Body of pancreas (tissue), 4 donors: ENCODE measurements around the gene FGF8. TPM values are rescaled to one million over a fixed set of nuclear protein-coding genes. Genes with fewer than 3 reads are reported as not detected.

Experiments
- ATAC-seq: fragments of 150-250 bp; one replicate; pipeline ENCODE4 v1.9.1; 2016
- DNase-seq, 4 donors: peaks; one replicate each; pipeline ENCODE4 v3.0.0-alpha.2; 2019
- H3K27ac ChIP-seq, 4 donors: fragments of 200-600 bp; sonication (generic); 1 replicate in 3 of 4; 2 replicates in 1 of 4; pipeline versions ENCODE4 v1.5.1 to v1.6.1; 2016 to 2019; ENCODE audit warnings: mild to moderate bottlenecking in 1 of 4, mixed read lengths in 1 of 4, moderate library complexity in 1 of 4
- H3K27me3 ChIP-seq, 2 donors: fragments of 200-600 bp; sonication (generic); one replicate each; pipeline ENCODE4 v1.6.0; 2016; ENCODE audit warnings: mild to moderate bottlenecking in 1 of 2
- H3K36me3 ChIP-seq, 2 donors: fragments of 200-600 bp; sonication (generic); replicated peaks in 1 of 2; 2 replicates each; pipeline ENCODE4 v1.5.1; 2016; ENCODE audit warnings: low read depth in 2 of 2; ENCODE audit not compliant: insufficient read depth in 1 of 2
- H3K4me1 ChIP-seq: fragments of 200-600 bp; sonication (generic); one replicate; pipeline ENCODE4 v1.6.0; 2016
- H3K4me3 ChIP-seq, 2 donors: fragments of 200-600 bp; sonication (generic); 1 replicate in 1 of 2; 2 replicates in 1 of 2; pipeline ENCODE4 v1.5.1; 2016 to 2019
- H3K9me3 ChIP-seq, 3 donors: fragments of 200-600 bp; sonication (generic); 1 replicate in 2 of 3; 2 replicates in 1 of 3; pipeline ENCODE4 v1.5.1; 2016
- POLR2A ChIP-seq, 3 donors: fragments of 450-650 bp; IDR thresholded peaks; one replicate each; pipeline ENCODE4 v1.6.1; 2016; ENCODE audit warnings: antibody characterized with exemption in 3 of 3, mild to moderate bottlenecking in 2 of 3
- WGBS, 2 donors: methylation state at CpG; one replicate each; pipeline ENCODE4 v1.1.5; 2017; 5-methylcytosine and 5-hydroxymethylcytosine counted together
- intact Hi-C: fragments of 100-400 bp; cut with DNase I; formaldehyde crosslinking; loops from one replicate; pipeline ENCODE4 v1.15.1; 2023
- total RNA-seq, 2 donors: library from RNA; depleted of rRNA; stranded (reverse); fragments of >200 nt; gene quantifications; one replicate each; pipeline ENCODE4 v1.1.0, GENCODE V29; 2016
- TF ChIP-seq, protein P1 (sequence below), 7 experiments: fragments of 450-650 bp in 4 of 7; fragments of 200-600 bp in 3 of 7; sonication (generic) in 3 of 7; IDR thresholded peaks; one replicate each; pipeline ENCODE4 v1.5.1; 2016 to 2019; ENCODE audit warnings: antibody characterized with exemption in 7 of 7

FGF8 gene
- total RNA-seq, 2 donors from 2014 or later: not detected

DNA sequence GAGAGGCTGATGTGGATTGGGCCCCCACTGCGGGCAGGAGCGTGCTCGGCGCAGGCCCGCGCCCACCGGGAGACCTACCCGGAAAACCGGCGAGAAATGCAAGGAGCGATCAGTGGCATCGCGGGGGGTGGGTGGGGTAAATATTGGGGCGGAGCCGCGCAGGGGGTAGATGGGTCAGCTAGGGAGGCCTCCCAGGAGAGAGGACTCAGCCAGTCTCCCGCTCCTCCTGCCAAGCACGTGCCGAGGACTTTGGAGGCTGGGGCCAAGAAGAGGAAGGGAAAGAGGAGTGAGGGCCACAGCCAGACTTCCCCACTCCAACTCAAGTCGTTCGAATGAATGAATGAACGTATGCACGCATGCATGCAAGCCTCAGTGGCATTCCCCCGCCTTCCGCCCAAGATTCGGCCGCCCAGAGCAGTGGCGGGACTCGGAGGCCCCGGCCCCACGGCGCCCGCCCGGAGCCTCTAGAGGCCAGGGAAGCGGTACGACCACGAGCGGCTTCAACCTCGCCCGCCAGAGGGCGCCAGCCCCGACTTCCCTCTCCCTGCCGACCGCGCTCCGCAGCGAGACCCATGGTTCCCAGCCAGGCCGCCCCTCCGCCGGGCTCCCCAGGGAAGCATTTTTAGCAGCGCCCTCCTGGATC lies 3.8 kb upstream of the FGF8 start:
- Histone ChIP-seq H3K4me3 (peak overlapping the region in 1 of 2 donors; percentile 14), H3K4me1 (peaks cover 63% of the 10 kb centered on the region), H3K36me3 (no peaks in the 10 kb centered on the region), H3K27me3 (peaks cover 0 to 21% of the 10 kb centered on the region in 2 donors), H3K27ac (no peak overlapping the region), H3K9me3 (no peaks in the 10 kb centered on the region)
- intact Hi-C loops: loop anchor here (10.0 kb wide), 2 partner anchors 175 to 565 kb away; no protein-coding TSS in a partner anchor
- TF ChIP-seq, protein P1, sequence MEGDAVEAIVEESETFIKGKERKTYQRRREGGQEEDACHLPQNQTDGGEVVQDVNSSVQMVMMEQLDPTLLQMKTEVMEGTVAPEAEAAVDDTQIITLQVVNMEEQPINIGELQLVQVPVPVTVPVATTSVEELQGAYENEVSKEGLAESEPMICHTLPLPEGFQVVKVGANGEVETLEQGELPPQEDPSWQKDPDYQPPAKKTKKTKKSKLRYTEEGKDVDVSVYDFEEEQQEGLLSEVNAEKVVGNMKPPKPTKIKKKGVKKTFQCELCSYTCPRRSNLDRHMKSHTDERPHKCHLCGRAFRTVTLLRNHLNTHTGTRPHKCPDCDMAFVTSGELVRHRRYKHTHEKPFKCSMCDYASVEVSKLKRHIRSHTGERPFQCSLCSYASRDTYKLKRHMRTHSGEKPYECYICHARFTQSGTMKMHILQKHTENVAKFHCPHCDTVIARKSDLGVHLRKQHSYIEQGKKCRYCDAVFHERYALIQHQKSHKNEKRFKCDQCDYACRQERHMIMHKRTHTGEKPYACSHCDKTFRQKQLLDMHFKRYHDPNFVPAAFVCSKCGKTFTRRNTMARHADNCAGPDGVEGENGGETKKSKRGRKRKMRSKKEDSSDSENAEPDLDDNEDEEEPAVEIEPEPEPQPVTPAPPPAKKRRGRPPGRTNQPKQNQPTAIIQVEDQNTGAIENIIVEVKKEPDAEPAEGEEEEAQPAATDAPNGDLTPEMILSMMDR (IDR thresholded peaks at IDR 0.05): peak; percentile 75 to 93 (median 82)
- TF ChIP-seq POLR2A (IDR thresholded peaks at IDR 0.05): no peak
- 2% methylated on average over 23 to 49 of the region's 51 CpGs for WGBS, 2 donors
- ATAC-seq (peak; percentile 68), DNase-seq (peak; percentile 80 to 86 (median 83))

DNA sequence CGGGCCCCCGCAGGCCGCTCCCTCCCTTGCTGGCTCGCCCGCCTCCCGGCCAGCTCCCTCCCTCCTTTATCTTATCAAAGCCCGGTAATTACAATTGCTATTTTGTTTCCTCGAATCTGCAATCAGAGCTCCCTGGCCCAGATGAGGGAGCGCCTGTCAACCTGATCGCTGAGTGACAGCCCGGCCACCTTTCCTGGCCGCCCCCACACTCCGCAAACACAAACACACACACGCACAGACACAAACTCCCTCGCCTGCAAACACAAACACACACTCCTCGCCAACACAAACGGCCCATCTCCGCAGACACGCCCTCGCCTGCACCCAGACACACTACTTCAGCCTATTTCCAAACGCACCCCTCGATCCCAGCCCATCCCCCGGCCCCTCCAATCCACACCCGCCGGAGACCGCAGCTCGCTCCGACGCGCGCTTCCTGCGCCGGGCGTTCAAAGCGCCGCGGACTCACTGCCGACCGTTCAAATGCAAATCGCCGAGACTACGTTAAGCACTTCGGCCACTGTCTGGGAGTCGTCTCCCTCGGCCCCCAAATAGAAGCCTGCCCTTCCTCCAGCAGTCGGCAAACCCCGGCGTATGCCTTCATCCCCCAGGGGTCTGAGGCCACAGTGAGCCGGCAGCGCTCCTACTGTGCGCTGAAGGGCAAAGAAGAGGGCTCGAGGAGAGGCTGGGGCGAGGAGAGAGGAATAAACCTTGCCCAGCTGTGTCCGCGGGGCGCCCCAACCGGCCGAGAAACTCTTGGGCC lies 3.0 kb upstream of the FGF8 start:
- peaks cover 0 to 26% of the 10 kb centered on the region in 2 donors for H3K27me3 ChIP-seq

DNA sequence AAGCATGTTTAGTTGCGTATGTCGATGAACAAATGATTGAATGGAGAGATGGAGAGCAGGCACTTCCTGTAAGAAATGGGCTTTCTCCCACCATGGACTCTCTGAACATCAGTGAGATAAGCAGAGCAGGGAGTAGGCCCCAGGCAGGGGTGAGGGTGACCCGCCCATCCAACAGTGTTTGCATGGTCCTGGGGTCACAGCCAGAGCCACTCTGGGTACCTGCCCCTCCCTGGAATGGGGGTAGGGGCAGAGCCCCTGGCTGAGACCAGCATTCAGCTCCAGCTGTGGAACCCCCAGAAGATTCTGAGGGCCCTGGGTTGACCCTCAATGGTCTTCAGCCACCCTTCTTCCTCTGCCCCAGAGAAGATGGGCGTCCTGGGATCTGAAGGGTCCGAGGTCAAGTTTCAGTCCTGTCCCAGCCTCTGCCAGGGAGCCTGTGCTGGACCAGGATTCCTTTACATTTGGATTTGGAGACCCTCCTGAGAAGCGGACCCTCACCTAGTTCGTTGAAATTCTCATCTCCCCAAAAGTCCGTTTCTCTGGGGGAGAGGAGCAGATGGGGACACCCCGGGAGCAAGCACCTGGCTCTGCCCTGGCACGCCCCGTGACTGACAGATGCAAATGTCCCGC lies 2.4 kb upstream of the FGF8 start:
- no peak overlapping the region for H3K27ac ChIP-seq
- peaks cover 69% of the 10 kb centered on the region for H3K4me1 ChIP-seq
- intact Hi-C loops: loop anchor here (10.0 kb wide), 2 partner anchors 173 to 563 kb away; no protein-coding TSS in a partner anchor
- no peak for TF ChIP-seq POLR2A (IDR thresholded peaks at IDR 0.05)
- TF ChIP-seq, protein P1 (IDR thresholded peaks at IDR 0.05): no peak
- H3K9me3 ChIP-seq: no peaks in the 10 kb centered on the region
- 37 to 47% methylated on average over 10 to 11 of the region's 12 CpGs for WGBS, 2 donors
- no peak for DNase-seq
- no peaks in the 10 kb centered on the region for H3K36me3 ChIP-seq
- no peak overlapping the region for H3K4me3 ChIP-seq
- no peak for ATAC-seq
- peaks cover 0 to 30% of the 10 kb centered on the region in 2 donors for H3K27me3 ChIP-seq

More for the DNA sequence above, 3.0 kb upstream of the FGF8 start:
- DNase-seq (peak; percentile 34 to 55 (median 42)), ATAC-seq (peak; percentile 39)
- Histone ChIP-seq H3K4me1 (peaks cover 67% of the 10 kb centered on the region), H3K9me3 (no peaks in the 10 kb centered on the region), H3K4me3 (peak overlapping the region in 1 of 2 donors; percentile 14), H3K36me3 (no peaks in the 10 kb centered on the region), H3K27ac (no peak overlapping the region)
- intact Hi-C loops: loop anchor here (10.0 kb wide), 2 partner anchors 174 to 564 kb away; no protein-coding TSS in a partner anchor
- TF ChIP-seq, protein P1 (IDR thresholded peaks at IDR 0.05): peak in 1 of 7 experiments; percentile 3
- TF ChIP-seq POLR2A (IDR thresholded peaks at IDR 0.05): no peak
- 2 to 5% methylated on average over 38 to 58 of the region's 58 CpGs for WGBS, 2 donors

DNA sequence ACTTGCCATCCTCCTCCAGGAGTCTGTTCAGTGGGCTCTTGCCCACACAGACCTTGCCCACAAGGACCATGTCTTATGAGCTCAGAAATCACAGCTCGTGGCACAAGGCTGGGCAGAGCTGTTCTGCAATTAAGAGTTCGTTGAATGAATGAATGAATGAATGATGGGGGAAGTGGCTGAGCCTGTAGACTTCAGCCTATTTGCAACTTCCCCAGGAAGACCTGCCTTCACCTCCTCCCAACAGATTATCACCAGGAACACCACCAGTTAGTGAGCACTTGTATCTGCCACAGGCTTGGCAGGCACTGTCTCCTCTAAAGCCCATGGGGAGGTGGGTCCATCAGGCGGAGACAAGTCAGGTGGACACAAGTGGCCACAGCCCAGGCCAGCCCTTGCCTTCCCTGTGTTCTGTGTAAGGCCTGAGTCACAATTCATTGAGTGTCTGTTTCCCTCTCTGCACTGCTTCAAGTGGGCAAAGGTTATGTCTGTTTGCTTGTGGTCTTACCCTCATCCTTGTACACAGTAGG lies 1.8 kb upstream of the FGF8 start:
- no peak for ATAC-seq
- no peak for TF ChIP-seq POLR2A (IDR thresholded peaks at IDR 0.05)
- TF ChIP-seq, protein P1 (IDR thresholded peaks at IDR 0.05): no peak
- Histone ChIP-seq H3K4me1 (peaks cover 68% of the 10 kb centered on the region), H3K36me3 (no peaks in the 10 kb centered on the region), H3K27me3 (peaks cover 0 to 36% of the 10 kb centered on the region in 2 donors), H3K27ac (no peak overlapping the region), H3K9me3 (no peaks in the 10 kb centered on the region), H3K4me3 (no peak overlapping the region)
- no peak for DNase-seq
- intact Hi-C loops: loop anchor here (10.0 kb wide), 2 partner anchors 173 to 563 kb away; no protein-coding TSS in a partner anchor
- 89 to 93% methylated on average over 2 to 3 of the region's 3 CpGs for WGBS, 2 donors
